ENCODE measurements around the gene RANBP2. TPM values are rescaled to one million over a fixed set of nuclear protein-coding genes. Genes with fewer than 3 reads are reported as not detected.
A peak's percentile ranks its signal among the peaks of the same experiment; 100 is the strongest.

RANBP2 gene
- total RNA-seq, 1 experiment from 2014 or later: 91.4 TPM

- H2BK5ac ChIP-seq (ENCODE audit: insufficient read length, low read length): no peak overlapping the region
- H4K91ac ChIP-seq (ENCODE audit: insufficient read length, low read depth, low read length): no peak overlapping the region
- Mint-ChIP-seq H3K36me3 (ENCODE audit: insufficient read depth in 1 of 3, low read depth in 3 of 3) (peaks cover 26 to 37% (median 28%) of the 10 kb centered on the region in 3 experiments), H3K4me1 (peaks cover 10% of the 10 kb centered on the region in 2 experiments; a peak in 3 of 4 replicates), H3K27me3 (ENCODE audit: low read depth) (no peaks in the 10 kb centered on the region), H3K9me3 (peaks cover 8 to 15% of the 10 kb centered on the region in 2 experiments; a peak in 4 of 5 replicates), H3K4me3 (no peak overlapping the region), H3K27ac (peak overlapping the region in 1 of 3 experiments; percentile 2; a peak in 1 of 7 replicates)
- H3K4me2 ChIP-seq (ENCODE audit: insufficient read depth, insufficient read length, low read length): no peak overlapping the region
- no peaks in the 10 kb centered on the region for H3K23me2 ChIP-seq (ENCODE audit: insufficient read length, low read depth, low read length, poor library complexity, severe bottlenecking)
- H3K4me1 ChIP-seq (ENCODE audit: insufficient read depth, low read length): no peaks in the 10 kb centered on the region
- peak overlapping the region; percentile 44 for H3K9ac ChIP-seq (ENCODE audit: extremely low read depth, insufficient read length, low read length)
- no peak for DNase-seq
- no peaks in the 10 kb centered on the region for H3K9me3 ChIP-seq (ENCODE audit: control insufficient read depth, low read depth, low read length)
- no peak overlapping the region for H3K23ac ChIP-seq (ENCODE audit: insufficient read length, low read depth, low read length)
- no peak for TF ChIP-seq CTCF (conservative IDR thresholded peaks at IDR 0.05)
- no peak overlapping the region for H3K4ac ChIP-seq (ENCODE audit: low read depth, low read length)
- no peak overlapping the region for H2BK20ac ChIP-seq (ENCODE audit: low read depth, low read length, poor library complexity, severe bottlenecking)
- H3K14ac ChIP-seq (ENCODE audit: insufficient read depth, low read length): no peak overlapping the region
- H3K27ac ChIP-seq (ENCODE audit: insufficient read length, low read depth, low read length): no peak overlapping the region
- no peak overlapping the region for H4K5ac ChIP-seq (ENCODE audit: insufficient read length, low read depth, low read length)
- no peak overlapping the region for H3K56ac ChIP-seq (ENCODE audit: insufficient read length, low read depth, low read length)
- H4K20me1 ChIP-seq (ENCODE audit: control insufficient read depth, insufficient read depth, insufficient read length): no peaks in the 10 kb centered on the region
- no peak overlapping the region for H2BK15ac ChIP-seq (ENCODE audit: low read depth, low read length)
- H3T11ph ChIP-seq (ENCODE audit: low read length): no peak overlapping the region
- no peaks in the 10 kb centered on the region for H3K79me2 ChIP-seq (ENCODE audit: insufficient read depth, low read length)
- no peak overlapping the region for H2AK5ac ChIP-seq (ENCODE audit: insufficient read length, low read length)
- H3K18ac ChIP-seq (ENCODE audit: insufficient read length, low read depth, low read length): no peak overlapping the region
- no peaks in the 10 kb centered on the region for H3K79me1 ChIP-seq (ENCODE audit: insufficient read depth, low read depth, low read length, poor library complexity, severe bottlenecking)
- no peak overlapping the region for H2BK12ac ChIP-seq (ENCODE audit: insufficient read length, low read depth, low read length)
- H2BK120ac ChIP-seq (ENCODE audit: low read depth, low read length, poor library complexity, severe bottlenecking): no peak overlapping the region
- H3K27me3 ChIP-seq (ENCODE audit: insufficient read depth, low read length): no peaks in the 10 kb centered on the region
- no peak overlapping the region for H2AFZ ChIP-seq (ENCODE audit: low read length)
- H4K8ac ChIP-seq (replicated peaks; ENCODE audit: insufficient read length, low read depth, low read length): no peak overlapping the region
These were observed 113.9 kb downstream of the RANBP2 start for GRCh38 chr2:108833219-108833618.

Measured in H9 (cell line).